Ishikawa (cell line): Measurements from ENCODE around the gene CYP3A4.

ENCODE experiments used
- CREB1 ChIP-seq: IDR thresholded peaks from 2 replicates; pipeline ENCODE4 v1.6.1; 2012; ENCODE audit warnings: low read depth
- RAD21 ChIP-seq: IDR thresholded peaks from 2 replicates; pipeline ENCODE4 v1.6.1; 2012; ENCODE audit warnings: low read depth
- REST ChIP-seq: IDR thresholded peaks from 2 replicates; pipeline ENCODE4 v1.6.1; 2012; ENCODE audit warnings: low read depth, mild to moderate bottlenecking
- TAF1 ChIP-seq: IDR thresholded peaks from 2 replicates; pipeline ENCODE4 v1.6.1; 2012; ENCODE audit warnings: low read depth, mild to moderate bottlenecking

- TF ChIP-seq REST (no peak), TAF1 (no peak), CREB1 (no peak), RAD21 (no peak)
These were observed 15.0 kb upstream of the CYP3A4 start for GRCh38 chr7:99798972-99799371.
